Esophagus muscularis mucosa (tissue), 4 donors: ENCODE data around the gene USP32. TPM values are rescaled to one million over a fixed set of nuclear protein-coding genes. Genes with fewer than 3 reads are reported as not detected.

Experiments
- DNase-seq: peaks from one replicate; pipeline ENCODE4 v3.0.0-alpha.2; 2017; ENCODE audit errors: extremely low spot score
- H3K27ac ChIP-seq, 4 donors: fragments of 200-600 bp; sonication (generic); replicated peaks in 1 of 4; 1 replicate in 3 of 4; 2 replicates in 1 of 4; pipeline ENCODE4 v1.5.1; 2016 to 2019; ENCODE audit warnings: mild to moderate bottlenecking in 1 of 4
- H3K27me3 ChIP-seq, 4 donors: fragments of 200-600 bp; sonication (generic); one replicate each; pipeline versions ENCODE4 v1.5.1 to v1.6.0; 2016 to 2019
- H3K36me3 ChIP-seq, 4 donors: fragments of 200-600 bp; sonication (generic); one replicate each; pipeline ENCODE4 v1.5.1; 2016 to 2019
- H3K4me1 ChIP-seq, 4 donors: fragments of 200-600 bp; sonication (generic); one replicate each; pipeline ENCODE4 v1.5.1; 2016 to 2019
- H3K4me3 ChIP-seq, 4 donors: fragments of 200-600 bp; sonication (generic); 1 replicate in 2 of 4; 2 replicates in 2 of 4; pipeline ENCODE4 v1.5.1; 2016 to 2019; ENCODE audit warnings: mild to moderate bottlenecking in 4 of 4, moderate library complexity in 1 of 4
- H3K9me3 ChIP-seq, 4 donors: fragments of 200-600 bp; sonication (generic); 1 replicate in 3 of 4; 2 replicates in 1 of 4; pipeline ENCODE4 v1.5.1; 2016 to 2019
- CTCF ChIP-seq, 3 experiments: fragments of 200-600 bp in 2 of 3; fragments of 450-650 bp in 1 of 3; sonication (generic) in 2 of 3; IDR thresholded peaks; one replicate each; pipeline ENCODE4 v1.5.1; 2017 to 2019; ENCODE audit warnings: antibody characterized with exemption in 3 of 3, mild to moderate bottlenecking in 2 of 3, moderate library complexity in 1 of 3
- EP300 ChIP-seq: sonication (generic); formaldehyde crosslinking; IDR thresholded peaks from one replicate; pipeline ENCODE4 v1.6.1; 2017; ENCODE audit warnings: antibody characterized with exemption
- POLR2A ChIP-seq: fragments of 450-650 bp; IDR thresholded peaks from one replicate; pipeline ENCODE4 v1.6.1; 2017; ENCODE audit warnings: antibody characterized with exemption, moderate library complexity, mild to moderate bottlenecking, low read depth
- POLR2AphosphoS5 ChIP-seq, 2 donors: sonication (generic); formaldehyde crosslinking; IDR thresholded peaks; one replicate each; pipeline ENCODE4 v1.6.1; 2017; ENCODE audit warnings: antibody characterized with exemption in 2 of 2
- WGBS: methylation state at CpG from one replicate; pipeline ENCODE4 v1.1.5; 2018; 5-methylcytosine and 5-hydroxymethylcytosine counted together
- intact Hi-C: fragments of 100-400 bp; cut with DNase I; formaldehyde crosslinking; loops from one replicate; pipeline ENCODE4 v1.15.1; 2023
- total RNA-seq, 4 donors: library from RNA; depleted of rRNA; stranded (reverse); fragments of >200 nt; gene quantifications; one replicate each; pipeline versions ENCODE4 v1.1.0 to v1.2.1, GENCODE V29; 2016

The USP32 gene
- total RNA-seq, 4 donors from 2014 or later: 42.3 to 65.8 (median 47.9) TPM

GRCh38 chr17:60161598-60162330, 230.2 kb downstream of the USP32 start:
- intact Hi-C loops: no loop called here
- Histone ChIP-seq H3K4me3 (no peak overlapping the region), H3K36me3 (no peaks in the 10 kb centered on the region), H3K4me1 (peaks cover 19 to 31% (median 25%) of the 10 kb centered on the region in 4 donors), H3K9me3 (no peaks in the 10 kb centered on the region), H3K27me3 (peaks cover 0 to 69% (median 12%) of the 10 kb centered on the region in 4 donors), H3K27ac (no peak overlapping the region)
- no peak for DNase-seq
- no peak for TF ChIP-seq EP300
- TF ChIP-seq POLR2AphosphoS5 (IDR thresholded peaks at IDR 0.05): no peak
- no peak for TF ChIP-seq POLR2A
- no peak for TF ChIP-seq CTCF (IDR thresholded peaks at IDR 0.05)
- WGBS: 26% methylated on average over 10 of the region's 17 CpGs

DNA sequence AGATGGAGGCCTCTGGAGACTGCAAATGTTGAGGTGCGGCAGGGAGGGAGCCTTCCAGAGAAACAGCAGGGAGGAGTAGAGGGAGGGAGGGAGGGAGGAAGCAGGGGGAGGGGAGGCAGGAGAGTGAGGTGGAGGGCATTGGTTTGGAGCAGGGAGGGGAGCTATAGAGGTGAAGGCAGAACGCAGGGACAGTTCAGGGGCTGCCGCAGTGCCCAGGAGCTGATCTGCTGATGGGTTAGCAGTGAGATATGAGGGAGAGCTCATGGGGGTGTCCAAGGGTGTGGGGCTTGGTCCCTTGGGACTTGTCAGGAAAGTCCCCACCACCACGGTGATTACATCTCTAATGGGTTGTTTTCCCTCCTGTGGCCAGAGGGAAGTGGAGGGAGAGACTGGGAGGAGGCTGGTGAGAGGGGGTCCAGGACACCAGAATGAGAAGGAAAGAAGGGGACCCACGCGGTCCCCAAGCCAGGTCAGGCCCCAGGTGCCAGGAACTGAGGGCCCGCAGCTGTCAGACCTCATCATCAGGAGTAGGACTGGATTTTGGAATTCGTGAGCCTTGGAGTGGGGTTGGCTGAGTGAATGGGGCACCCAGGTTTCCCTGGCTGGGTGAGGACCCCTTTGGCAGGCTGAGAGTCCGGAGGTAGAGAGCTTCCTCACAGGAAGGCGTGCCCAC, 231.0 kb downstream of the USP32 start:
- intact Hi-C loops: no loop called here

GRCh38 chr17:60159479-60159866, 232.5 kb downstream of the USP32 start:
- no peak overlapping the region for H3K4me3 ChIP-seq
- no peak for TF ChIP-seq POLR2AphosphoS5 (IDR thresholded peaks at IDR 0.05)
- no peak for TF ChIP-seq POLR2A
- TF ChIP-seq CTCF (IDR thresholded peaks at IDR 0.05): no peak
- no peak for TF ChIP-seq EP300
- H3K27me3 ChIP-seq: peaks cover 0 to 77% (median 12%) of the 10 kb centered on the region in 4 donors
- intact Hi-C loops: no loop called here
- H3K27ac ChIP-seq: no peak overlapping the region
- DNase-seq: no peak
- no peaks in the 10 kb centered on the region for H3K9me3 ChIP-seq
- WGBS: 71% methylated on average over 5 of the region's 6 CpGs
- no peaks in the 10 kb centered on the region for H3K36me3 ChIP-seq
- peaks cover 27 to 36% (median 32%) of the 10 kb centered on the region in 4 donors for H3K4me1 ChIP-seq

More for the DNA sequence above, 231.0 kb downstream of the USP32 start:
- Histone ChIP-seq H3K9me3 (no peaks in the 10 kb centered on the region), H3K27ac (no peak overlapping the region), H3K27me3 (peaks cover 0 to 74% (median 12%) of the 10 kb centered on the region in 4 donors), H3K4me1 (peaks cover 19 to 31% (median 25%) of the 10 kb centered on the region in 4 donors), H3K36me3 (no peaks in the 10 kb centered on the region), H3K4me3 (no peak overlapping the region)
- TF ChIP-seq EP300: no peak
- no peak for TF ChIP-seq POLR2AphosphoS5 (IDR thresholded peaks at IDR 0.05)
- no peak for TF ChIP-seq CTCF (IDR thresholded peaks at IDR 0.05)
- TF ChIP-seq POLR2A: no peak
- WGBS: 62% methylated on average over 9 of the region's 10 CpGs
- no peak for DNase-seq

GRCh38 chr17:60158751-60159478, 233.0 kb downstream of the USP32 start:
- no peak for TF ChIP-seq EP300
- TF ChIP-seq POLR2AphosphoS5 (IDR thresholded peaks at IDR 0.05): no peak
- TF ChIP-seq CTCF (IDR thresholded peaks at IDR 0.05): no peak
- no peak for TF ChIP-seq POLR2A
- no peak for DNase-seq
- intact Hi-C loops: no loop called here
- Histone ChIP-seq H3K27me3 (peaks cover 0 to 81% (median 12%) of the 10 kb centered on the region in 4 donors), H3K4me1 (peaks cover 32 to 42% (median 37%) of the 10 kb centered on the region in 4 donors), H3K4me3 (no peak overlapping the region), H3K36me3 (no peaks in the 10 kb centered on the region), H3K9me3 (no peaks in the 10 kb centered on the region), H3K27ac (no peak overlapping the region)
- 57% methylated on average over 17 of the region's 19 CpGs for WGBS
